Activated CD4-positive, CD25-positive, alpha-beta regulatory T cell treated with anti-CD3 and anti-CD28 coated beads, Interleukin-2, amount 50 U/mL, for 16 hours (primary cell): Measurements from ENCODE around the gene HCAR3.
"Not testable (repeated sequence)": the region's sequence is repeated elsewhere in the genome, so short reads cannot be mapped to it uniquely, and the experiment has no call there.

Experiments used
- DNase-seq: peaks from one replicate; pipeline ENCODE4 v3.0.0-alpha.2; 2020; ENCODE audit warnings: low read depth, low spot score

HCAR3 gene

GRCh38 chr12:122716658-122717057 lies at the start of gene HCAR3:
HCAR3 (minus strand) TSS chr12:122716811; CDS start chr12:122716737, 74 bp downstream.
- not testable (repeated sequence) for DNase-seq

GRCh38 chr12:122757568-122757967 lies 41.0 kb upstream of the HCAR3 start:
- DNase-seq: no peak

- DNase-seq: no peak
Measured at GRCh38 chr12:122754790-122755189, 38.2 kb upstream of the HCAR3 start.

GRCh38 chr12:122753319-122753650 lies 36.7 kb upstream of the HCAR3 start:
- DNase-seq: no peak

- DNase-seq: peak; percentile 98
Measured at GRCh38 chr12:122752464-122753318, 36.1 kb upstream of the HCAR3 start, which contains the start of gene DENR. DENR (plus strand) TSS chr12:122752824; CDS start chr12:122753702, 878 bp downstream.

GRCh38 chr12:122750781-122751515 lies 34.3 kb upstream of the HCAR3 start:
- DNase-seq: not testable (repeated sequence)

GRCh38 chr12:122749569-122750332 lies 33.1 kb upstream of the HCAR3 start:
- no peak for DNase-seq

GRCh38 chr12:122747224-122748135 lies 30.9 kb upstream of the HCAR3 start:
- DNase-seq: no peak

- DNase-seq: no peak
Measured at GRCh38 chr12:122743895-122744525, 27.4 kb upstream of the HCAR3 start.

GRCh38 chr12:122740351-122740750 lies 23.7 kb upstream of the HCAR3 start:
- no peak for DNase-seq

- DNase-seq: no peak
Measured at GRCh38 chr12:122738571-122738970, 22.0 kb upstream of the HCAR3 start.

- no peak for DNase-seq
Measured at GRCh38 chr12:122732611-122733010, 16.0 kb upstream of the HCAR3 start.

- DNase-seq: no peak
Measured at GRCh38 chr12:122732170-122732569, 15.6 kb upstream of the HCAR3 start.

- no peak for DNase-seq
Measured at GRCh38 chr12:122730215-122731014, 13.8 kb upstream of the HCAR3 start, which contains the start of gene HCAR1. HCAR1 (minus strand) TSS chr12:122730844; CDS start chr12:122730339, 505 bp downstream.

GRCh38 chr12:122729583-122730214 lies 13.1 kb upstream of the HCAR3 start:
- DNase-seq: no peak

GRCh38 chr12:122726080-122726558 lies 9.5 kb upstream of the HCAR3 start:
- no peak for DNase-seq

- no peak for DNase-seq
Measured at GRCh38 chr12:122725452-122726079, 9.0 kb upstream of the HCAR3 start.

GRCh38 chr12:122724641-122725243 lies 8.1 kb upstream of the HCAR3 start:
- DNase-seq: no peak
